Uterus (tissue), 2 donors: ENCODE data around the gene PDLIM7.

Experiments used
- POLR2A ChIP-seq, 2 donors: fragments of 450-650 bp; IDR thresholded peaks; one replicate each; pipeline ENCODE4 v1.6.1; 2016; ENCODE audit warnings: antibody characterized with exemption in 2 of 2, mild to moderate bottlenecking in 1 of 2, moderate library complexity in 1 of 2
- TF ChIP-seq, protein P1 (sequence below), 4 experiments: fragments of 200-600 bp in 2 of 4; fragments of 450-650 bp in 2 of 4; sonication (generic) in 2 of 4; IDR thresholded peaks; one replicate each; pipeline ENCODE4 v1.5.1; 2016 to 2019; ENCODE audit warnings: antibody characterized with exemption in 4 of 4, mild to moderate bottlenecking in 2 of 4, moderate library complexity in 1 of 4

DNA sequence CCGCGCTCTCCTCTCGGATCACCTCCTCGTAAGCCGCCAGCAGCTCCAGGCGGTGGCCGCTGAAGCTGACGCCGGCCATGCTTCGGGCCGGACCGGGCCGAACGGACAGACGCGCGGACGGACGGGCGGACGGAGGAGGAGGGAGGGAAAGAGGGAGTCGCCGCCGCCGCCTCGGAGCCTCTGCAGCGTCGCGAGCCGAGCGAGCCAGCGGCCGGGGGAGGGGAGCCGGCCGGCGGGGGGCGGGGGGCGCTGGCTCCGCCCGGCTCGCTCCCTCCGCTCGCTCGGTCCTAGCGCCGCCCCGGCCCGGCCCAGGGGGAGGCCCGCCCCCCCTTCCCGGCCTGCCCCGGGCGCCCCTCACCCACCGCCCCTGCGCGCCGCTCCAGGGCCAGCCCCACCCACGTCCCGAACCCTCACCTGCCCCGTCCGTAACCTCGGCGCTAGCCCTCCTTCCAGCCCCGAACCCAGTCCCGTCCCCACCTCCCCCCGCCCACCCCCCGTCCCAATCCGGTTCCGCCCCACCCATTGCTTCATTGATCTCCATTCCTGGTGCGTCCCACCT, 23.9 kb downstream of the PDLIM7 start, which contains the start of gene DBN1:
- TF ChIP-seq, protein P1, sequence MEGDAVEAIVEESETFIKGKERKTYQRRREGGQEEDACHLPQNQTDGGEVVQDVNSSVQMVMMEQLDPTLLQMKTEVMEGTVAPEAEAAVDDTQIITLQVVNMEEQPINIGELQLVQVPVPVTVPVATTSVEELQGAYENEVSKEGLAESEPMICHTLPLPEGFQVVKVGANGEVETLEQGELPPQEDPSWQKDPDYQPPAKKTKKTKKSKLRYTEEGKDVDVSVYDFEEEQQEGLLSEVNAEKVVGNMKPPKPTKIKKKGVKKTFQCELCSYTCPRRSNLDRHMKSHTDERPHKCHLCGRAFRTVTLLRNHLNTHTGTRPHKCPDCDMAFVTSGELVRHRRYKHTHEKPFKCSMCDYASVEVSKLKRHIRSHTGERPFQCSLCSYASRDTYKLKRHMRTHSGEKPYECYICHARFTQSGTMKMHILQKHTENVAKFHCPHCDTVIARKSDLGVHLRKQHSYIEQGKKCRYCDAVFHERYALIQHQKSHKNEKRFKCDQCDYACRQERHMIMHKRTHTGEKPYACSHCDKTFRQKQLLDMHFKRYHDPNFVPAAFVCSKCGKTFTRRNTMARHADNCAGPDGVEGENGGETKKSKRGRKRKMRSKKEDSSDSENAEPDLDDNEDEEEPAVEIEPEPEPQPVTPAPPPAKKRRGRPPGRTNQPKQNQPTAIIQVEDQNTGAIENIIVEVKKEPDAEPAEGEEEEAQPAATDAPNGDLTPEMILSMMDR (IDR thresholded peaks at IDR 0.05), result no peak
- peak in 1 of 2 donors; percentile 40 for TF ChIP-seq POLR2A (IDR thresholded peaks at IDR 0.05)
